GM12873 (cell line): ENCODE measurements around the gene CLEC4A.
A peak's percentile ranks its signal among the peaks of the same experiment; 100 is the strongest.

ENCODE experiments used
- CTCF ChIP-seq: IDR thresholded peaks from 2 replicates; pipeline ENCODE4 v1.5.1; 2012; ENCODE audit warnings: low read depth, mild to moderate bottlenecking, moderate library complexity, low read length, control low read depth; ENCODE audit not compliant: insufficient read depth; ENCODE audit errors: missing control alignments

The CLEC4A gene

GRCh38 chr12:8154526-8154925 is 31.1 kb downstream of the CLEC4A start:
- TF ChIP-seq CTCF = no peak

- no peak for TF ChIP-seq CTCF
Observed at GRCh38 chr12:8156416-8156815, 33.0 kb downstream of the CLEC4A start.

- no peak for TF ChIP-seq CTCF
Observed at GRCh38 chr12:8156845-8157244, 33.4 kb downstream of the CLEC4A start, which contains the start of gene ZNF705A. TSS of gene ZNF705A (plus strand) at chr12:8157015. CDS start at chr12:8172626, 15,611 bp downstream.

- no peak for TF ChIP-seq CTCF
Observed at GRCh38 chr12:8157484-8158198, 34.2 kb downstream of the CLEC4A start.

GRCh38 chr12:8179989-8180585 is 56.7 kb downstream of the CLEC4A start:
- TF ChIP-seq CTCF = peak; percentile 60
